Transverse colon (tissue), 3 donors: Measurements from ENCODE around the gene MRPL33.

Experiments
- EP300 ChIP-seq: sonication (generic); formaldehyde crosslinking; IDR thresholded peaks from one replicate; pipeline ENCODE4 v1.6.1; 2017; ENCODE audit warnings: antibody characterized with exemption, low read depth
- TF ChIP-seq, protein P1 (sequence below), 5 experiments: fragments of 200-600 bp in 3 of 5; fragments of 450-650 bp in 2 of 5; sonication (generic) in 3 of 5; IDR thresholded peaks; 1 replicate in 2 of 5; 2 replicates in 3 of 5; pipeline ENCODE4 v1.5.1; 2016 to 2017; ENCODE audit warnings: antibody characterized with exemption in 5 of 5, inconsistent platforms in 3 of 5, mild to moderate bottlenecking in 2 of 5, moderate library complexity in 1 of 5

DNA sequence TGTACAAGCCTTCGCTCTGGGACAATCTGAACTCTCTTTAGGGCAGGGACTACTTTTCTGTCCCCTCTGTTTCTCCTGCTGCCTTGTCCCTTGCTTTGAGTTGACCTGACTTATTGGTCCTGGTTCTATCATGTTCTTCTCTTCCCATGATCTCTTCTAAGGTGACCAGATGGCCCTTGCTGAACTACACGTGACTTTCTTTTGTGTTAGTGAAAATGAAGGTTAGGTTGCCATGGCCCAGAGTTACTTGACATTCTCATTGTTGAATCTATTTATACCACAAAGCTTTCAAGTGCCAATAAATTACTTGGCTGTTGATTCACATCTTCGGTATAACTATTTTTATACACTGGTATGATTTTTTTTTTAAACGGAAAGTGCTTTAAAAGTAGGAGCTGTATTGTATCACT, 24.4 kb downstream of the MRPL33 start:
- no peak for TF ChIP-seq EP300
- TF ChIP-seq, protein P1, sequence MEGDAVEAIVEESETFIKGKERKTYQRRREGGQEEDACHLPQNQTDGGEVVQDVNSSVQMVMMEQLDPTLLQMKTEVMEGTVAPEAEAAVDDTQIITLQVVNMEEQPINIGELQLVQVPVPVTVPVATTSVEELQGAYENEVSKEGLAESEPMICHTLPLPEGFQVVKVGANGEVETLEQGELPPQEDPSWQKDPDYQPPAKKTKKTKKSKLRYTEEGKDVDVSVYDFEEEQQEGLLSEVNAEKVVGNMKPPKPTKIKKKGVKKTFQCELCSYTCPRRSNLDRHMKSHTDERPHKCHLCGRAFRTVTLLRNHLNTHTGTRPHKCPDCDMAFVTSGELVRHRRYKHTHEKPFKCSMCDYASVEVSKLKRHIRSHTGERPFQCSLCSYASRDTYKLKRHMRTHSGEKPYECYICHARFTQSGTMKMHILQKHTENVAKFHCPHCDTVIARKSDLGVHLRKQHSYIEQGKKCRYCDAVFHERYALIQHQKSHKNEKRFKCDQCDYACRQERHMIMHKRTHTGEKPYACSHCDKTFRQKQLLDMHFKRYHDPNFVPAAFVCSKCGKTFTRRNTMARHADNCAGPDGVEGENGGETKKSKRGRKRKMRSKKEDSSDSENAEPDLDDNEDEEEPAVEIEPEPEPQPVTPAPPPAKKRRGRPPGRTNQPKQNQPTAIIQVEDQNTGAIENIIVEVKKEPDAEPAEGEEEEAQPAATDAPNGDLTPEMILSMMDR (IDR thresholded peaks at IDR 0.05): no peak
